Smooth muscle cell (in vitro differentiated cells): ENCODE measurements around the gene GPR87. TPM values are rescaled to one million over a fixed set of nuclear protein-coding genes. Genes with fewer than 3 reads are reported as not detected.

Experiments
- DNase-seq: peaks from one replicate; lab custom pipeline; 2025; ENCODE audit not compliant: unreplicated experiment; lab: John Stamatoyannopoulos, UW
- H2AFZ ChIP-seq: fragments of 200-600 bp; sonication (generic); 2 replicates; pipeline ENCODE4 v1.6.0; 2016; ENCODE audit warnings: antibody characterized with exemption, low read depth, mild to moderate bottlenecking
- H3F3A ChIP-seq: fragments of 200-600 bp; sonication (generic); 2 replicates; pipeline ENCODE4 v1.6.0; 2017; ENCODE audit warnings: antibody characterized with exemption, low read depth
- H3K27ac ChIP-seq: fragments of 200-600 bp; sonication (generic); 2 replicates; pipeline ENCODE4 v1.5.1; 2016; ENCODE audit warnings: low read depth, mild to moderate bottlenecking
- H3K27me3 ChIP-seq: fragments of 200-600 bp; sonication (generic); 2 replicates; pipeline ENCODE4 v1.6.1; 2016; ENCODE audit warnings: low read depth, mild to moderate bottlenecking
- H3K36me3 ChIP-seq: fragments of 200-600 bp; sonication (generic); 2 replicates; pipeline ENCODE4 v1.5.1; 2016; ENCODE audit warnings: low read depth
- H3K4me1 ChIP-seq: fragments of 200-600 bp; sonication (generic); 2 replicates; pipeline ENCODE4 v1.5.1; 2016; ENCODE audit warnings: low read depth
- H3K4me2 ChIP-seq: fragments of 200-600 bp; sonication (generic); 2 replicates; pipeline ENCODE4 v1.6.0; 2016; ENCODE audit warnings: mild to moderate bottlenecking
- H3K4me3 ChIP-seq: fragments of 200-600 bp; sonication (generic); 2 replicates; pipeline ENCODE4 v1.5.1; 2016; ENCODE audit warnings: mild to moderate bottlenecking
- H3K79me2 ChIP-seq: fragments of 200-600 bp; sonication (generic); 2 replicates; pipeline ENCODE4 v1.6.0; 2016; ENCODE audit warnings: low read depth, mild to moderate bottlenecking
- H3K9ac ChIP-seq: fragments of 200-600 bp; sonication (generic); 2 replicates; pipeline ENCODE4 v1.6.0; 2016; ENCODE audit warnings: low read depth
- H3K9me3 ChIP-seq: fragments of 200-600 bp; sonication (generic); replicated peaks from 2 replicates; pipeline ENCODE4 v1.5.1; 2016; ENCODE audit warnings: low read depth
- H4K20me1 ChIP-seq: fragments of 200-600 bp; sonication (generic); 2 replicates; pipeline ENCODE4 v1.6.0; 2016; ENCODE audit warnings: low read depth
- CTCF ChIP-seq: fragments of 200-600 bp; sonication (generic); IDR thresholded peaks from 2 replicates; pipeline ENCODE4 v1.5.1; 2017; ENCODE audit warnings: borderline replicate concordance, mild to moderate bottlenecking, antibody characterized with exemption; ENCODE audit not compliant: insufficient read depth, poor library complexity, severe bottlenecking
- WGBS: methylation state at CpG from one replicate; pipeline ENCODE4 v1.1.7; 2016; ENCODE audit warnings: low lambda C conversion rate; 5-methylcytosine and 5-hydroxymethylcytosine counted together
- polyA plus RNA-seq: library from polyadenylated mRNA; unstranded; fragments of >200 nt; fragmentation: Nextera tagmentation; extraction: Ambion mirVana; gene quantifications from 2 replicates; pipeline ENCODE4 v1.2.1, GENCODE V29; 2016
- total RNA-seq: library from RNA; depleted of rRNA; stranded (reverse); fragments of >200 nt; gene quantifications from 2 replicates; pipeline ENCODE4 v1.2.3, GENCODE V29; 2014

The GPR87 gene
- total and polyA plus RNA-seq, 2 experiments from 2014 or later: 5.1 to 24.0 TPM

- H3K79me2 ChIP-seq: no peaks in the 10 kb centered on the region
- 70% methylated on average over 3 of the region's 3 CpGs for WGBS
Observed at GRCh38 chr3:151296226-151296625, 20.4 kb downstream of the GPR87 start.

GRCh38 chr3:151293127-151293526 lies 23.5 kb downstream of the GPR87 start:
- no peaks in the 10 kb centered on the region for H4K20me1 ChIP-seq
- no peak for DNase-seq

More at GRCh38 chr3:151296226-151296625, 20.4 kb downstream of the GPR87 start:
- Histone ChIP-seq H3K4me3 (no peak overlapping the region), H3K36me3 (no peaks in the 10 kb centered on the region), H3K27me3 (no peaks in the 10 kb centered on the region), H3K4me2 (no peak overlapping the region), H4K20me1 (peaks cover 2% of the 10 kb centered on the region), H2AFZ (no peak overlapping the region), H3K9ac (no peak overlapping the region), H3F3A (no peaks in the 10 kb centered on the region), H3K9me3 (no peaks in the 10 kb centered on the region), H3K27ac (no peak overlapping the region), H3K4me1 (no peaks in the 10 kb centered on the region)
- DNase-seq: no peak
- TF ChIP-seq CTCF: no peak

GRCh38 chr3:151290673-151291072 lies 25.9 kb downstream of the GPR87 start:
- Histone ChIP-seq H3K36me3 (no peaks in the 10 kb centered on the region), H4K20me1 (no peaks in the 10 kb centered on the region), H3K79me2 (no peaks in the 10 kb centered on the region), H3F3A (no peaks in the 10 kb centered on the region), H3K27me3 (no peaks in the 10 kb centered on the region), H3K9ac (no peak overlapping the region), H3K4me2 (no peak overlapping the region), H3K27ac (no peak overlapping the region), H3K4me3 (no peak overlapping the region), H2AFZ (no peak overlapping the region), H3K4me1 (no peaks in the 10 kb centered on the region), H3K9me3 (no peaks in the 10 kb centered on the region)
- 64% methylated on average over 3 of the region's 3 CpGs for WGBS
- TF ChIP-seq CTCF: peak; percentile 59
- no peak for DNase-seq

More at GRCh38 chr3:151293127-151293526, 23.5 kb downstream of the GPR87 start:
- H3K9ac ChIP-seq: no peak overlapping the region
- H3K4me2 ChIP-seq: no peak overlapping the region
- WGBS: 41% methylated on average over 6 of the region's 6 CpGs
- no peaks in the 10 kb centered on the region for H3K4me1 ChIP-seq
- no peak overlapping the region for H3K27ac ChIP-seq
- no peak for TF ChIP-seq CTCF
- H2AFZ ChIP-seq: no peak overlapping the region
- H3K36me3 ChIP-seq: no peaks in the 10 kb centered on the region
- H3K9me3 ChIP-seq: no peaks in the 10 kb centered on the region
- no peaks in the 10 kb centered on the region for H3K27me3 ChIP-seq
- no peaks in the 10 kb centered on the region for H3F3A ChIP-seq
- H3K79me2 ChIP-seq: no peaks in the 10 kb centered on the region
- no peak overlapping the region for H3K4me3 ChIP-seq

- DNase-seq: no peak
- no peaks in the 10 kb centered on the region for H4K20me1 ChIP-seq
- no peaks in the 10 kb centered on the region for H3K79me2 ChIP-seq
- H3K9ac ChIP-seq: no peak overlapping the region
- H3F3A ChIP-seq: no peaks in the 10 kb centered on the region
- no peak overlapping the region for H3K4me3 ChIP-seq
- H3K27ac ChIP-seq: no peak overlapping the region
- H3K27me3 ChIP-seq: no peaks in the 10 kb centered on the region
- H3K4me2 ChIP-seq: no peak overlapping the region
- H3K4me1 ChIP-seq: no peaks in the 10 kb centered on the region
- WGBS: 29% methylated on average over 3 of the region's 3 CpGs
- no peak for TF ChIP-seq CTCF
- no peak overlapping the region for H2AFZ ChIP-seq
- no peaks in the 10 kb centered on the region for H3K36me3 ChIP-seq
- no peaks in the 10 kb centered on the region for H3K9me3 ChIP-seq
Observed at GRCh38 chr3:151289445-151289844, 27.2 kb downstream of the GPR87 start.
